Measurements from ENCODE around the gene MYH7.

DNA sequence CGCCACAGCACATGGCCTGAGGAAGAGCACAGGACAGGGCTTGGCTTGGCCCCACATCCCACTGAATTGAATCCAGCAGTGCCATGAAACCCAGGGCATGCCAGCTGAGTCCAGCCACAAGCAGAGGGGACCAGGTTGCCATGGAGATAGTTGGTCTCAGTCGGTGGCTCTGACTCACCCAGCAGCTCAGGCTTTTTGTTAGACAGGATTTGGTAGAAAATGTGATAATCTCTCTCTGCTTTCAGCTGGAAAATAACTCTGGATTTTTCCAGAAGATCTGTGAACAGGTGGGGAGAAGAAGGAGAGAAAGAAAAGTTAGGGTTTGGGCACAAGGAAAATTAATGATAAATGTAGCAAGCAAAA, 4.8 kb downstream of the MYH7 start:
- TF ChIP-seq POLR2A (IDR thresholded peaks at IDR 0.05): no peak
- TF ChIP-seq, protein P1, sequence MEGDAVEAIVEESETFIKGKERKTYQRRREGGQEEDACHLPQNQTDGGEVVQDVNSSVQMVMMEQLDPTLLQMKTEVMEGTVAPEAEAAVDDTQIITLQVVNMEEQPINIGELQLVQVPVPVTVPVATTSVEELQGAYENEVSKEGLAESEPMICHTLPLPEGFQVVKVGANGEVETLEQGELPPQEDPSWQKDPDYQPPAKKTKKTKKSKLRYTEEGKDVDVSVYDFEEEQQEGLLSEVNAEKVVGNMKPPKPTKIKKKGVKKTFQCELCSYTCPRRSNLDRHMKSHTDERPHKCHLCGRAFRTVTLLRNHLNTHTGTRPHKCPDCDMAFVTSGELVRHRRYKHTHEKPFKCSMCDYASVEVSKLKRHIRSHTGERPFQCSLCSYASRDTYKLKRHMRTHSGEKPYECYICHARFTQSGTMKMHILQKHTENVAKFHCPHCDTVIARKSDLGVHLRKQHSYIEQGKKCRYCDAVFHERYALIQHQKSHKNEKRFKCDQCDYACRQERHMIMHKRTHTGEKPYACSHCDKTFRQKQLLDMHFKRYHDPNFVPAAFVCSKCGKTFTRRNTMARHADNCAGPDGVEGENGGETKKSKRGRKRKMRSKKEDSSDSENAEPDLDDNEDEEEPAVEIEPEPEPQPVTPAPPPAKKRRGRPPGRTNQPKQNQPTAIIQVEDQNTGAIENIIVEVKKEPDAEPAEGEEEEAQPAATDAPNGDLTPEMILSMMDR (IDR thresholded peaks at IDR 0.05): no peak
